ENCODE data around the gene CYP4F2. TPM values are rescaled to one million over a fixed set of nuclear protein-coding genes. Genes with fewer than 3 reads are reported as not detected.
A peak's percentile ranks its signal among the peaks of the same experiment; 100 is the strongest.

CYP4F2 gene
- total and polyA plus RNA-seq, 12 donors = not detected

DNA sequence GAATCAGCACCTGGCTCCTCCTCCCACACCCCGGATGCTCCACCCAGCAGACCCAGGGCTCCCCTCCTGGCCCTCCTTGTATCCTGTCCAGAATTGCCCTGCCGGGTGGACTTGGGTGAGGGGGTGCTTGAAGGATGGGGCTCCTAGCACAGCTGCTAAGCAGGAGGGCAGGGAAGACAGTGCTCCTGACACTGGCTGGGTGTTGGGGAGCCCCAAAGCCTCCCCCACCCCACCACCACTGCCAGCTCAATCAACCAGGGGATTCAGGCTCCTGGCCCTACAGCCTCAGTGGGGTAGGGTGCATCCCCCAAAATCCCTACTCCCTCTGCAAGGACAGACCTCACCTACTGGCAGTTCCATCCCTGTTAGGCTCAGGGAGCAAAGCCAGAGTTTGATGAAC, 39.1 kb upstream of the CYP4F2 start:
- TF ChIP-seq CTCF (IDR thresholded peaks at IDR 0.05) (no peak), POLR2A (IDR thresholded peaks at IDR 0.05) (no peak)
- no peak for DNase-seq
- no peak overlapping the region for H3K27ac ChIP-seq
- no peaks in the 10 kb centered on the region for H3K4me1 ChIP-seq (replicated peaks in 1 of 2)
- intact Hi-C loops (cut with DNase I) = no loop called here
- no peak overlapping the region for H3K4me3 ChIP-seq
- H3K36me3 ChIP-seq (replicated peaks in 1 of 2) = no peaks in the 10 kb centered on the region
- 82 to 100% (median 91%) methylated on average over 2 of the region's 2 CpGs for WGBS, 4 donors
- no peaks in the 10 kb centered on the region for H3K9me3 ChIP-seq (replicated peaks in 1 of 3)
- H3K27me3 ChIP-seq = peaks cover 9% of the 10 kb centered on the region

GRCh38 chr19:15936173-15936572, 38.3 kb upstream of the CYP4F2 start:
- H3K27me3 ChIP-seq = peaks cover 9% of the 10 kb centered on the region
- H3K9me3 ChIP-seq (replicated peaks in 1 of 3) = no peaks in the 10 kb centered on the region
- DNase-seq = no peak
- TF ChIP-seq CTCF (IDR thresholded peaks at IDR 0.05) = no peak
- no peak for TF ChIP-seq POLR2A (IDR thresholded peaks at IDR 0.05)
- WGBS, 4 donors = 74 to 79% (median 76%) methylated on average over 3 of the region's 3 CpGs
- no peaks in the 10 kb centered on the region for H3K4me1 ChIP-seq (replicated peaks in 1 of 2)
- H3K4me3 ChIP-seq = no peak overlapping the region
- no peak overlapping the region for H3K27ac ChIP-seq
- intact Hi-C loops (cut with DNase I) = no loop called here
- H3K36me3 ChIP-seq (replicated peaks in 1 of 2) = no peaks in the 10 kb centered on the region

DNA sequence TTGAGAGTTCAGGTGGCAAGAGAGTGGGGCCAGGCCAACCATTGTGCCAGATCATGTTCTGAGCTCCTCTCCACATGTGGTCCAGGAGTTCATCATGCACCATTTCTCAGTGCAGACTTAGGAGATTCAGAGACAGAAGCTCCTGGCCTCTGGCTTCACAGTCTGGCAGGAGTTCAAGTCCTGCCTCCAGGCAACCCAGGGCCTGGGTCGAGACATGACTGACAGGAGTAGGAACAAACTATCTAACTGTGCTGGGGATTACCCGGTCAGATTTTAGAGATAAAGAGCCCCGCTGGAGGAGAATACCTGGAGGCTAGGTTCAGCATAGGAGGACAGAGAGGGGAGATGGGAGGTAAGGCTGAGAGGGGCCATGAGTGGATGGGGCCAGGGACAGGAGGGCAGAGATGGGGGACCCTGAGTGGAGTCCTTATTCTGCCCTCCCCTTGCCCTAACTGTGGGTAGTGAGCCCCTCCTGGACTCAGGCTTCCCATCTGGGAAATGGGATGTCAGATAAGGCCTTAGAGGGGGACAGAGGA, 37.4 kb upstream of the CYP4F2 start:
- intact Hi-C loops (cut with DNase I) = no loop called here

More for the DNA sequence above, 37.4 kb upstream of the CYP4F2 start:
- H3K27ac ChIP-seq = peak overlapping the region in 2 of 5 donors; percentile 41 to 84
- no peak overlapping the region for H3K4me3 ChIP-seq
- no peaks in the 10 kb centered on the region for H3K36me3 ChIP-seq (replicated peaks in 1 of 2)
- TF ChIP-seq CTCF (IDR thresholded peaks at IDR 0.05) = no peak
- no peak for TF ChIP-seq POLR2A (IDR thresholded peaks at IDR 0.05)
- 57 to 75% (median 61%) methylated on average over 3 of the region's 3 CpGs for WGBS, 4 donors
- DNase-seq = peak in 1 of 7 donors; percentile 32
- H3K4me1 ChIP-seq (replicated peaks in 1 of 2) = no peaks in the 10 kb centered on the region
- H3K9me3 ChIP-seq (replicated peaks in 1 of 3) = no peaks in the 10 kb centered on the region
- peaks cover 9% of the 10 kb centered on the region for H3K27me3 ChIP-seq
